Stimulated activated CD4-positive, alpha-beta T cell treated with anti-CD3 and anti-CD28 coated beads, Interleukin-12 subunit alpha, Interleukin-12 subunit beta, amount 100 ng/mL, for 48 hours (primary cell): ENCODE results near the gene ADAR.

Experiments used
- DNase-seq, 3 donors: peaks; one replicate each; pipeline ENCODE4 v3.0.0-alpha.2; 2020; ENCODE audit warnings: low read depth in 2 of 3, low spot score in 1 of 3

The ADAR gene

DNA sequence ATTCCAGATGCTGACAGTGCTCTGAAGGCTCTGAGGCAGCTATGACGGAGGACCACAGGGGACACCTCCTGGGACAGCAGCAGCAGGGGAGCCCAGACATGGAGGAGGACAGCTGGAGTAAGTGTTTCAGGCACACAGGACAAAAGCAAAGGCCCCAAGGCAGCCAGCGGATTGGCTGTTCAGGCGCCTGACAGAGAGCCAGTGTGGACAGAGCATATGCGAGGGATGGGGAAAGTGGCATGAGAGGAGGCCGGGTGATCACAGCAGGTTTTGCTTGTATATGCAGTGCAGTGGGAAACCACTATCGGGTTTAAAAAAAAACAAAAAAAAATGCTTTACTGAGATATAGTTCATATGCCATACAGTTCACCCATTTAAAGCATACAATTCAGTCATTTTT is 21.3 kb downstream of the ADAR start:
- DNase-seq = no peak

DNA sequence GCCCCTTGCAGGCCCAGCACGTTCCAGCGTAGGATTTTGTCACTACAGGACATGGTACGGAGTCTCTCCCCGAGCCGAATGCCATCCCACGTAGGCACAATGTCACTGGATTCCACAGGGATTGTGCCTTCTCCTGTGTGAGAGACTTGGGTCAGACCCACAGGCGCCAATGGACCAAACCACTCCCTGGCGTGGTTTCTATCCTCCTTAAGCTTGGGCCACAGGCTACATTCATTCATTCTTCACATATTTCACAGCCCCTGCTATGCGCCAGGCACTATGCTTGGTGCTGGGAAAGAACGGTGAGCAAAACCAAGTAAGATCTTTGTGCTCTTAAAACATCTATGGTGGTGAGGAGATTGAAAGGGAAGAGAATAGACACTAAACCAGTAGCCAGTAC is 21.8 kb downstream of the ADAR start:
- DNase-seq = no peak

DNA sequence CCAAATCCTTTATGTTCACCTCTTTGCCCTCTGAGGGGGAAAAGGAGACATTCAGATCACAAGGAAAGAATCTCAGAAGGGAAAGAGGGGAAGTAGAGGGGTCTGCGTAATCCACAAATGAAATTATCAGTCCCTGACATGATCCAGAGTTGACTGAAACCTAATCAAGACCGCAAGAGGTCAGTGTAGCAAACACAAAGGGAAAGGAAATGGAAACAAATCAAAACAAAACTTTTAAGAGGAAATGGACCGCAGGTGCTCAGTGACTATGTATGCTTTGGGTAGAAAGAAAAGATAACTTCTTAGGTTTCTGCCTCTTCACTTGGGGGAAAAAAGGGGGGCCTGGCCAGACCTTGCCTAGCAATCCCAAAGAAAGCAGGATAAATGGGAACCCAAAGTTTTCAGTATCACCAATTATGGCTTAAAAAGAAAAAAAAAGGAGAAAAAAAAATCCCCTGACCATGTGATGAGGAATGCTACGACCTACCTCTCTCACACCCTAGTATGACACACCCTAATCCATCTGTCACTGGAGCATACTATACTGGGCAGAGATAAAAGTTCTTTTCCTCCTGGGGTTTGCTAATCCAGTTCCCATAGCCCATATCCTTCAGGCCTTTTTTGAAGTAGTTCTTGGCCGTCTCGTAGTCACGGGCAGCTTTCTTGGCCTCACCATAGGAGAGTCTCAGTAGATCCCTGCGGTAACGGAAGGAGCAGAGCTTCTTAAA is 23.6 kb downstream of the ADAR start:
- no peak for DNase-seq

- no peak for DNase-seq
Observed at GRCh38 chr1:154583773-154584172, 24.2 kb downstream of the ADAR start.

GRCh38 chr1:154582885-154583284 is 25.1 kb downstream of the ADAR start:
- no peak for DNase-seq

DNA sequence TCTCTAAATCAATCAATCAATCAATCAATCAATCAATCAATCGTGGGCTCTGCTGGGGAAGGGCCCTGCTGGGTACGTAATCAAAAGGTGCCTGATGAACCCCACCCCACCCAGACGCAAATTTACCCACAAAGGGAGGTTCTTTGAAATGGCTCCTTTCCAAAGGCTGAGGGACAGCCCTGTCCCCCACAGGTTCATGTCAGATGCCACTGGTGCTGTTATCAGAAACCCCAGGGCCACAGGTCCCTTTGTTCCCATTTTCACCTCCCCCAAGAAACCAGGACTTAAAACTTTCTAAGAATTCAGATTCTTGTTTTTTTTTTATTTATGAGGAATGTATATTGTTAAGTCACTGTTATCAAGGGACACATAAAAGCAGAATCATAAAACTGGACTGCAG is 26.2 kb downstream of the ADAR start:
- DNase-seq = no peak

DNA sequence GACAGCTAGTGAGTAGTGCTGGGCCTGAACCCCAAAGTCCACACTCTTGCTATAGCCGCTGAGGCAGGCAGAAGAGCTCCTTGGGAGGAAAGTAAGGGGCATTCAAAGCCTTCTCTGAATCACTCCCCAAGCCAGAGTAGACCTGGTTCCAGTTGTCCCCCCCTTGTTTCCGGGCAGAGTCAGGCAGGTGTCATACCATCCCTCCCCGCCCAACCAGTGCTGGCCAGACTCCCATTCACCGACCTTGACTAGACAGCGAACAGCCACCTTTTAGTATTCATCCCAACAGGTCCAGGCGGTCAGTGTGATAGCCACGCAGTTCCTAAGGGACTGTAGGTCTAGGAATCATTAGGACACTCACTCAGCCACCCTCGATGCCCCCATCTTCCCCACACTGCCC is 28.6 kb downstream of the ADAR start:
- DNase-seq = no peak

- no peak for DNase-seq
Observed at GRCh38 chr1:154578058-154578418, 29.9 kb downstream of the ADAR start.

- no peak for DNase-seq
Observed at GRCh38 chr1:154577346-154578057, 30.5 kb downstream of the ADAR start.

DNA sequence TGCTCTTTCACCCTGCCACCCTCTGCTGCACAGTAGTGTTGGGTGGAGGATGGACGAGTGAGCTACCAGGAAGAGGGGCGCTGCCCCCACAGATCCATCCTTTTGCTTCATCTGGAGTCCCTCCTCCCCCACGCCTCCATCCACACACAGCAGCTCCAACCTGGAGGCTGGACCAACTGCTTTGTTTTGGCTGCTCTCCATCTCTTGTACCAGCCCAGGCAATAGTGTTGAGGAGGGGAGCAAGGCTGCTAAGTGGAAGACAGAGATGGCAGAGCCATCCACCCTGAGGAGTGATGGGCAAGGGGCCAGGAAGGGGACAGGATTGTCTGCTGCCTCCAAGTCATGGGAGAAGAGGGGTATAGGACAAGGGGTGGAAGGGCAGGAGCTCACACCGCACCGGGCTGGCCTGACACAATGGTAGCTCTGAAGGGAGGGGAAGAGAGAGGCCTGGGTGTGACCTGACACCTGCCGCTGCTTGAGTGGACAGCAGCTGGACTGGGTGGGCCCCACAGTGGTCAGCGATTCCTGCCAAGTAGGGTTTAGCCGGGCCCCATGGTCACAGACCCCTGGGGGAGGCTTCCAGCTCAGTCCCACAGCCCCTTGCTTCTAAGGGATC is 31.9 kb downstream of the ADAR start:
- DNase-seq = no peak

DNA sequence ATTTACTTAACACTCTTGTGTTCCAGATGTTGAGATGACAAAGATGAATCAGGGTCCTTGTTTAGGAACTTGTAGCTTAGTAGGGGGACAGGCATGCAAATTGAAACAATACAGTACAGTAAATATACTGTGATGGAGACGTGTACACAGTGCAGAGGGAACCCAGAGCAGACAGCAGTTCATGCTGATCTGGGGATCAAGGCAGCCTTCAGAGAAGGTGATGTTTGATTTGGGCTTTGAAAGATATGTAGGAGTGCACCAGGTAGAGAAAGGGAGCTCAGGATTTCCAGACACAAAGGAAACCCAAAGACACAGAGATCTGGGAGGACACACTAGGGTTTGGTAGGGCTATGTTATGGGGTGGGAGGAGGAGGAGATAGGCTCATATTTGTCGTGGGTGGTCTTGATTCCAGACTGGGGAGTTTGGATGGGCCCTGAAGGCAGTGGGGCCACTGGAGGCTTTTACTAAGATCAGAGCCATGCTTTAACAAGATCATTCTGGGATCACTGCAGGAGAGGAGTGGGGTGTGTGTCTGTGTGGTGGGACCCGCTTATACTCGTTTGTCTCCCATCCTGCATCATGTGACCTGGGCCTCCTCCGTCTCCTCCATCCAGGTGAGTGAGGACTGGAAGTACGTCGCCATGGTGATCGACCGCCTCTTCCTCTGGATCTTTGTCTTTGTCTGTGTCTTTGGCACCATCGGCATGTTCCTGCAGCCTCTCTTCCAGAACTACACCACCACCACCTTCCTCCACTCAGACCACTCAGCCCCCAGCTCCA is 32.6 kb downstream of the ADAR start:
- DNase-seq = no peak

DNA sequence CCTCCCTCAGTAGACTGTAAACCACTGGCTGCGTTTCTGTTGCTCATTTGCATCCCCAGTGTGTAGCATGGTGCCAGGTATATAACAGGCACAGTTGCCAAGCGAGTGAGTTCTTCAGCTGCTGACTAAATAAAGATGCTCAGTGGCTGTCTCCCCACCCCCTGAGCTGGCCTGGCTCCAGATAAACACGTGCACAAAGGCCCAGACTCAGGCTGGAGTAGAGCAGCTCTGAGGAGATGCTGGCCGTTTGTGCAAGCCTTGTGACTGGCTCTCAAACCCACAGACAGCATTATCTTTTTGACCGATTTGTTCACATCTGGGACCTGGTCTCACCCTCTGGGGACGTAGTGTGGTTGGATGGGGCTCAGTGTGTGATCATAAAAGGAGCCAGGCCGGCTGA is 33.3 kb downstream of the ADAR start:
- no peak for DNase-seq

DNA sequence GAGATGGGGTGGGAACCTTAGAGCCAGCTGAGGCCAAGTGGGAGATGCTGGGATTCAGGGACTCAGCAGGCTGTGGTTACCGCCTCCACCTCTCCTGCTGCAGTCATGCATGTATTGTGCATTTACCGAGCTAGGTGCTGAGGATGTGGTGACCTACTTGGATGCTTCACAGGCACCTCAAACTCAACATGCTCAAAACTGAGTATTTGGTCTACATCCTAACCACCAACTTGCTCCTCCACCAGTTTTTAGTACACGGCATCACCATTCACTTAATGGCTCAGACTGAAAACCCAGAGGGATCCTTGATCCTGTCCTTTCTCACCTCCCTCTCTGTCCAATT is 34.8 kb downstream of the ADAR start:
- DNase-seq = no peak

GRCh38 chr1:154572468-154573167 is 35.4 kb downstream of the ADAR start:
- no peak for DNase-seq

GRCh38 chr1:154571964-154572288 is 36.1 kb downstream of the ADAR start:
- DNase-seq = no peak

DNA sequence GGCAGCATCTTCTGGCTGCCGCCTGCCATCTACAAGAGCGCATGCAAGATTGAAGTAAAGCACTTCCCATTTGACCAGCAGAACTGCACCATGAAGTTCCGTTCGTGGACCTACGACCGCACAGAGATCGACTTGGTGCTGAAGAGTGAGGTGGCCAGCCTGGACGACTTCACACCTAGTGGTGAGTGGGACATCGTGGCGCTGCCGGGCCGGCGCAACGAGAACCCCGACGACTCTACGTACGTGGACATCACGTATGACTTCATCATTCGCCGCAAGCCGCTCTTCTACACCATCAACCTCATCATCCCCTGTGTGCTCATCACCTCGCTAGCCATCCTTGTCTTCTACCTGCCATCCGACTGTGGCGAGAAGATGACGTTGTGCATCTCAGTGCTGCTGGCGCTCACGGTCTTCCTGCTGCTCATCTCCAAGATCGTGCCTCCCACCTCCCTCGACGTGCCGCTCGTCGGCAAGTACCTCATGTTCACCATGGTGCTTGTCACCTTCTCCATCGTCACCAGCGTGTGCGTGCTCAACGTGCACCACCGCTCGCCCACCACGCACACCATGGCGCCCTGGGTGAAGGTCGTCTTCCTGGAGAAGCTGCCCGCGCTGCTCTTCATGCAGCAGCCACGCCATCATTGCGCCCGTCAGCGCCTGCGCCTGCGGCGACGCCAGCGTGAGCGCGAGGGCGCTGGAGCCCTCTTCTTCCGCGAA is 36.6 kb downstream of the ADAR start:
- DNase-seq = no peak

GRCh38 chr1:154568157-154568815 is 39.7 kb downstream of the ADAR start:
- no peak for DNase-seq

GRCh38 chr1:154567386-154568156 is 40.4 kb downstream of the ADAR start, which contains the start of gene CHRNB2:
Gene CHRNB2 (plus strand): TSS chr1:154567778. CDS start chr1:154568045, 267 bp downstream.
- DNase-seq = peak; percentile 39 to 59 (median 50)

DNA sequence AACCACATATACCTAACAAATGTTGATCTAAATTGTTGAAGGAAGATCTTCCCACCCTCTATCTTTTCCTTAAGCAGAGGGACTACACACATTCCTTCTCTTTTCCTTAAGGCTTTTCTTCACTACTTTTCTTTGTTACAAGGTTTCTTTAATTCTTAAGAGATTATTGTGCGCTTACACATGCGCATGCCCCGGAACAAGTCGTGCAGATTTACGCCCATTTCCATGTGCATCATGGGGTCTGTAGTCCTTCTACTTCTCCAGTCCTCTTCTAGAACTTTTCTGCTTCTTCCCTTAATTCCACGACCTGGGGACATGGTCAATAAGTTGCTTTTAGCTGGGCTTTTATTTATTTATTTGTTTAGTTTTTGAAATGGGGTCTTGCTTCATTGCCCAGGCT is 42.1 kb downstream of the ADAR start:
- no peak for DNase-seq
